Tibial nerve (tissue), 4 donors: ENCODE results near the gene NMBR. TPM values are rescaled to one million over a fixed set of nuclear protein-coding genes. Genes with fewer than 3 reads are reported as not detected.
"Not testable (repeated sequence)": the region's sequence is repeated elsewhere in the genome, so short reads cannot be mapped to it uniquely, and the experiment has no call there.

Experiments
- DNase-seq, 2 donors: peaks; one replicate each; pipeline ENCODE4 v3.0.0-alpha.2; 2019; ENCODE audit warnings: low spot score in 2 of 2
- H3K27ac ChIP-seq, 4 donors: fragments of 200-600 bp; sonication (generic) in 3 of 4; one replicate each; pipeline ENCODE4 v1.5.1; 2017 to 2019; ENCODE audit warnings: mild to moderate bottlenecking in 1 of 4
- H3K27me3 ChIP-seq, 2 donors: fragments of 200-600 bp; sonication (generic) in 1 of 2; one replicate each; pipeline versions ENCODE4 v1.5.1 to v1.6.0; 2017 to 2019
- H3K36me3 ChIP-seq, 3 donors: fragments of 200-600 bp; sonication (generic); one replicate each; pipeline ENCODE4 v1.5.1; 2018 to 2019
- H3K4me1 ChIP-seq, 4 donors: fragments of 200-600 bp; sonication (generic) in 3 of 4; one replicate each; pipeline ENCODE4 v1.5.1; 2017 to 2019
- H3K4me3 ChIP-seq, 4 donors: fragments of 200-600 bp; sonication (generic) in 3 of 4; one replicate each; pipeline ENCODE4 v1.5.1; 2017 to 2019; ENCODE audit warnings: mild to moderate bottlenecking in 1 of 4, moderate library complexity in 1 of 4
- H3K9me3 ChIP-seq, 4 donors: fragments of 200-600 bp; sonication (generic) in 3 of 4; one replicate each; pipeline ENCODE4 v1.5.1; 2017 to 2019
- EP300 ChIP-seq, 2 donors: sonication (generic); formaldehyde crosslinking; IDR thresholded peaks; one replicate each; pipeline ENCODE4 v1.6.1; 2017; ENCODE audit warnings: antibody characterized with exemption in 2 of 2, mild to moderate bottlenecking in 1 of 2
- POLR2A ChIP-seq, 2 donors: fragments of 450-650 bp; IDR thresholded peaks; one replicate each; pipeline ENCODE4 v1.6.1; 2017; ENCODE audit warnings: antibody characterized with exemption in 2 of 2, mild to moderate bottlenecking in 2 of 2, moderate library complexity in 2 of 2
- WGBS, 2 donors: methylation state at CpG; one replicate each; pipeline ENCODE4 v1.1.5; 2018; 5-methylcytosine and 5-hydroxymethylcytosine counted together
- total RNA-seq, 4 donors: library from RNA; depleted of rRNA; stranded (reverse); fragments of >200 nt; gene quantifications; one replicate each; pipeline ENCODE4 v1.1.0, GENCODE V29; 2016
- TF ChIP-seq, protein P1 (sequence below), 5 experiments: fragments of 200-600 bp in 3 of 5; fragments of 450-650 bp in 2 of 5; sonication (generic) in 3 of 5; IDR thresholded peaks; one replicate each; pipeline ENCODE4 v1.5.1; 2016 to 2019; ENCODE audit warnings: antibody characterized with exemption in 5 of 5, mild to moderate bottlenecking in 3 of 5, moderate library complexity in 2 of 5

NMBR gene
- total RNA-seq, 4 donors from 2014 or later = 1.1 TPM; not detected in 3

DNA sequence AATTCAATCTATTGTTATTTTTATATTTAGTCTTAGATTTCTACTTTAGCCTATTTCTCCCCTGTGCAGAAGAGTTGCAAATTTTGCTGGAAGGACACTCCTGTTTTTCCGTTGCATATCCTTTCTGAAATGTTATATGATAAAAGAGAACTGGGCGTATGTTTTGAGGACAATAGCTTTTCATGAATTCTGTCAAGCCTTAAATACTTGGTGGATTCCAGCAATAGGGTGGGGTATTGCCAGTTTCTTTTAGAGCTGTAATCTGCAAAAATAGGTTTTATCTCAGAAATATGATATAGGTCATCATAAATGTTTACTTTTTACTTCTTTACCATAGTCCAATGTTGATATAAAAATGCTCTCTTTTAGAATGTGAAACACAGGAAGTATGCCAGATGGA lies 42.1 kb upstream of the NMBR start:
- no peak for DNase-seq

GRCh38 chr6:142188341-142188740 lies 41.4 kb upstream of the NMBR start:
- Histone ChIP-seq H3K4me1 (peaks cover 0 to 12% (median 0%) of the 10 kb centered on the region in 4 donors), H3K36me3 (peaks cover 0 to 10% (median 0%) of the 10 kb centered on the region in 3 donors)
- H3K27me3 ChIP-seq, H3K9me3 ChIP-seq, H3K27ac ChIP-seq, H3K4me3 ChIP-seq, DNase-seq: not testable (repeated sequence)
- 91 to 93% methylated on average over 8 of the region's 8 CpGs for WGBS, 2 donors

More for the DNA sequence above, 42.1 kb upstream of the NMBR start:
- 59 to 64% methylated on average over 2 of the region's 2 CpGs for WGBS, 2 donors
- H3K27ac ChIP-seq = no peak overlapping the region
- peaks cover 0 to 10% (median 0%) of the 10 kb centered on the region in 3 donors for H3K36me3 ChIP-seq
- peaks cover 0 to 12% (median 0%) of the 10 kb centered on the region in 4 donors for H3K4me1 ChIP-seq
- TF ChIP-seq, protein P1, sequence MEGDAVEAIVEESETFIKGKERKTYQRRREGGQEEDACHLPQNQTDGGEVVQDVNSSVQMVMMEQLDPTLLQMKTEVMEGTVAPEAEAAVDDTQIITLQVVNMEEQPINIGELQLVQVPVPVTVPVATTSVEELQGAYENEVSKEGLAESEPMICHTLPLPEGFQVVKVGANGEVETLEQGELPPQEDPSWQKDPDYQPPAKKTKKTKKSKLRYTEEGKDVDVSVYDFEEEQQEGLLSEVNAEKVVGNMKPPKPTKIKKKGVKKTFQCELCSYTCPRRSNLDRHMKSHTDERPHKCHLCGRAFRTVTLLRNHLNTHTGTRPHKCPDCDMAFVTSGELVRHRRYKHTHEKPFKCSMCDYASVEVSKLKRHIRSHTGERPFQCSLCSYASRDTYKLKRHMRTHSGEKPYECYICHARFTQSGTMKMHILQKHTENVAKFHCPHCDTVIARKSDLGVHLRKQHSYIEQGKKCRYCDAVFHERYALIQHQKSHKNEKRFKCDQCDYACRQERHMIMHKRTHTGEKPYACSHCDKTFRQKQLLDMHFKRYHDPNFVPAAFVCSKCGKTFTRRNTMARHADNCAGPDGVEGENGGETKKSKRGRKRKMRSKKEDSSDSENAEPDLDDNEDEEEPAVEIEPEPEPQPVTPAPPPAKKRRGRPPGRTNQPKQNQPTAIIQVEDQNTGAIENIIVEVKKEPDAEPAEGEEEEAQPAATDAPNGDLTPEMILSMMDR (IDR thresholded peaks at IDR 0.05) = no peak
- H3K4me3 ChIP-seq = no peak overlapping the region
- no peaks in the 10 kb centered on the region for H3K27me3 ChIP-seq
- H3K9me3 ChIP-seq = no peaks in the 10 kb centered on the region

DNA sequence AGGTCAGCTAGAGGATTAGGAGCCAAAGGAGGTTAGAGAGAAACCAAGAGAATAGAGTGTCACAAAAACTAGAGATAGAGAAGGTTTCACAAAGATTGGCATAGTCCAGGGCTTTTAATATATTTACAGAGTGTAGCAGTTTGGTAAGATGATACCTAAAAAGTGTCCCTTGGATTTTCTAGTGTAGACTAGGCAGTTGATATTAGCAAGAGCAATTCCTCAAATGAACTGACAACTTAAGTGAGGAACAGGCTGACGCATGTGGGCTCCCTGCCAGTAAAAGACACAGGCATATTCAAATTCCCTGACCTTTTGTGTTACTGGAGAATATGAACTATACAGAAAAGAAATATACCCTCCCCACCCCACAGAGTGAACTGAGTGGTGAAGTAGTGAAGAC lies 40.3 kb upstream of the NMBR start:
- 39 to 50% methylated on average over 1 of the region's 1 CpG for WGBS, 2 donors
- no peak for DNase-seq
- H3K27me3 ChIP-seq = no peaks in the 10 kb centered on the region
- no peak overlapping the region for H3K4me3 ChIP-seq
- H3K9me3 ChIP-seq = no peaks in the 10 kb centered on the region
- no peak overlapping the region for H3K27ac ChIP-seq
- H3K36me3 ChIP-seq = peaks cover 0 to 21% (median 0%) of the 10 kb centered on the region in 3 donors
- peaks cover 0 to 12% (median 0%) of the 10 kb centered on the region in 4 donors for H3K4me1 ChIP-seq
- no peak for TF ChIP-seq EP300 (IDR thresholded peaks at IDR 0.05)
- TF ChIP-seq, protein P1 (IDR thresholded peaks at IDR 0.05) = no peak
- TF ChIP-seq POLR2A (IDR thresholded peaks at IDR 0.05) = no peak

DNA sequence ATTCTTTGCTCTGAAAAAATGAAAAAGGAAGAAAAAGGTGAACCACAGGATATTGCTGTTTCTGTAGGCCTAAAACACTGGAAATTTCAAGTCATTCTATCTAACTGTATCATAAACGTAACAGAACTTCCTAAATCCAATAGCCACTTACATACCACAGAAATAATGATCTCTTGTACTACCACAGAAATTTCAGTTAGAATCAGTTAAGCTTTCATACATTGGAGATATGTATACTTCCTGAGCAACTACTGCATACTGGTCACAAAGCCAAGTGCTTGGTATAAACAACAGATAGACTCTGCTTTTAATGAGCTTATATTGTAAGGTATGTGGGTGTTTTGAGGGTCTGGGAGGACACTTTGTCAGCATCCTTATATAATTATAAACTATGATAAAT lies 38.7 kb upstream of the NMBR start:
- H3K9me3 ChIP-seq = no peaks in the 10 kb centered on the region
- no peak for DNase-seq
- no peaks in the 10 kb centered on the region for H3K27me3 ChIP-seq
- 79 to 93% methylated on average over 1 of the region's 1 CpG for WGBS, 2 donors
- H3K4me1 ChIP-seq = peaks cover 0 to 4% (median 0%) of the 10 kb centered on the region in 4 donors
- TF ChIP-seq EP300 (IDR thresholded peaks at IDR 0.05) (no peak), POLR2A (IDR thresholded peaks at IDR 0.05) (no peak)
- TF ChIP-seq, protein P1 (IDR thresholded peaks at IDR 0.05) = no peak
- H3K4me3 ChIP-seq = no peak overlapping the region
- no peak overlapping the region for H3K27ac ChIP-seq
- peaks cover 0 to 21% (median 0%) of the 10 kb centered on the region in 3 donors for H3K36me3 ChIP-seq

GRCh38 chr6:142184307-142184706 lies 37.4 kb upstream of the NMBR start:
- H3K27ac ChIP-seq = no peak overlapping the region
- no peaks in the 10 kb centered on the region for H3K9me3 ChIP-seq
- peaks cover 0 to 4% (median 0%) of the 10 kb centered on the region in 4 donors for H3K4me1 ChIP-seq
- no peak for TF ChIP-seq EP300 (IDR thresholded peaks at IDR 0.05)
- TF ChIP-seq POLR2A (IDR thresholded peaks at IDR 0.05) = no peak
- no peaks in the 10 kb centered on the region for H3K27me3 ChIP-seq
- peaks cover 0 to 13% (median 0%) of the 10 kb centered on the region in 3 donors for H3K36me3 ChIP-seq
- no peak for DNase-seq
- WGBS, 2 donors = 97 to 98% methylated on average over 2 of the region's 2 CpGs
- H3K4me3 ChIP-seq = no peak overlapping the region

GRCh38 chr6:142183351-142183750 lies 36.4 kb upstream of the NMBR start:
- Histone ChIP-seq H3K9me3 (peaks cover 0 to 4% (median 0%) of the 10 kb centered on the region in 4 donors), H3K4me3 (no peak overlapping the region), H3K27me3 (no peaks in the 10 kb centered on the region), H3K36me3 (peaks cover 0 to 17% (median 0%) of the 10 kb centered on the region in 3 donors), H3K4me1 (peaks cover 0 to 4% (median 0%) of the 10 kb centered on the region in 4 donors), H3K27ac (no peak overlapping the region)
- 96 to 97% methylated on average over 1 of the region's 1 CpG for WGBS, 2 donors
- no peak for TF ChIP-seq EP300 (IDR thresholded peaks at IDR 0.05)
- TF ChIP-seq, protein P1 (IDR thresholded peaks at IDR 0.05) = no peak
- TF ChIP-seq POLR2A (IDR thresholded peaks at IDR 0.05) = no peak
- DNase-seq = no peak
